HEK293 (cell line): Measurements from ENCODE around the gene FUT8.

Experiments
- CTCF ChIA-PET: fragments of 350-600 bp; formaldehyde crosslinking; extraction: SDS; loops from one replicate; lab custom pipeline; 2021; ENCODE audit warnings: antibody characterized with exemption; lab: Yijun Ruan, JAX
- POLR2A ChIA-PET: fragments of 300-600 bp; formaldehyde crosslinking; extraction: SDS; loops from one replicate; lab custom pipeline; 2020; ENCODE audit warnings: antibody characterized with exemption, inconsistent platforms; lab: Yijun Ruan, JAX
- H3K27ac ChIP-seq: fragments of 200-500 bp; sonication (Bioruptor generic); 2 replicates; pipeline ENCODE4 v1.5.1; 2014; ENCODE audit warnings: low read depth, low read length, control low read depth, inconsistent platforms; ENCODE audit errors: extremely low read depth
- H3K36me3 ChIP-seq, 2 experiments: fragments of 200-500 bp in 1 of 2; sonication (Bioruptor generic) in 1 of 2; 1 replicate in 1 of 2; 2 replicates in 1 of 2; pipeline ENCODE4 v1.5.1; 2014 to 2017; ENCODE audit warnings: inconsistent platforms in 2 of 2, low read length in 2 of 2; ENCODE audit not compliant: control insufficient read depth in 2 of 2, insufficient read depth in 1 of 2
- H3K4me1 ChIP-seq: fragments of 200-500 bp; sonication (Bioruptor generic); 2 replicates; pipeline ENCODE4 v1.5.1; 2014; ENCODE audit warnings: mild to moderate bottlenecking, low read length, inconsistent platforms; ENCODE audit not compliant: control insufficient read depth, insufficient read depth
- H3K4me3 ChIP-seq: 2 replicates; pipeline ENCODE4 v1.5.1; 2011; ENCODE audit warnings: low read depth, mild to moderate bottlenecking, control low read depth, low read length, moderate library complexity
- H3K9me3 ChIP-seq: fragments of 200-500 bp; sonication (Bioruptor generic); 2 replicates; pipeline ENCODE4 v1.5.1; 2014; ENCODE audit warnings: low read depth, low read length, inconsistent platforms; ENCODE audit not compliant: control insufficient read depth, insufficient read depth
- BCL11A ChIP-seq: fragments of 450-650 bp; formaldehyde crosslinking; IDR thresholded peaks from 2 replicates; pipeline ENCODE4 v1.5.1; 2016; ENCODE audit warnings: low read depth, missing biosample characterization, missing genetic modification characterization
- IKZF3 ChIP-seq: fragments of 450-650 bp; IDR thresholded peaks from 2 replicates; pipeline ENCODE4 v1.5.0; 2018; ENCODE audit warnings: missing biosample characterization, mild to moderate bottlenecking, missing genetic modification characterization, moderate library complexity
- KLF1 ChIP-seq: fragments of 450-650 bp; formaldehyde crosslinking; IDR thresholded peaks from 2 replicates; pipeline ENCODE4 v1.5.1; 2016; ENCODE audit warnings: missing biosample characterization, missing genetic modification characterization
- KLF8 ChIP-seq: fragments of 450-650 bp; formaldehyde crosslinking; IDR thresholded peaks from 2 replicates; pipeline ENCODE4 v1.5.1; 2016; ENCODE audit warnings: missing biosample characterization, missing genetic modification characterization
- PRDM2 ChIP-seq: fragments of 450-650 bp; formaldehyde crosslinking; IDR thresholded peaks from 2 replicates; pipeline ENCODE4 v1.5.1; 2016; ENCODE audit warnings: missing biosample characterization, missing genetic modification characterization, borderline replicate concordance
- PRDM4 ChIP-seq: fragments of 450-650 bp; formaldehyde crosslinking; IDR thresholded peaks from 2 replicates; pipeline ENCODE4 v1.5.1; 2017; ENCODE audit warnings: missing biosample characterization, missing genetic modification characterization
- SCRT2 ChIP-seq: fragments of 450-650 bp; formaldehyde crosslinking; IDR thresholded peaks from 2 replicates; pipeline ENCODE4 v1.5.1; 2016; ENCODE audit warnings: missing biosample characterization, missing genetic modification characterization
- ZBTB17 ChIP-seq: fragments of 450-650 bp; formaldehyde crosslinking; IDR thresholded peaks from 2 replicates; pipeline ENCODE4 v1.5.1; 2016; ENCODE audit warnings: missing biosample characterization, missing genetic modification characterization
- ZNF169 ChIP-seq: fragments of 450-650 bp; formaldehyde crosslinking; IDR thresholded peaks from 2 replicates; pipeline ENCODE4 v1.5.1; 2016; ENCODE audit warnings: missing biosample characterization, missing genetic modification characterization
- ZNF362 ChIP-seq: fragments of 450-650 bp; formaldehyde crosslinking; IDR thresholded peaks from 2 replicates; pipeline ENCODE4 v1.5.1; 2016; ENCODE audit warnings: missing biosample characterization, missing genetic modification characterization
- ZNF449 ChIP-seq: fragments of 450-650 bp; formaldehyde crosslinking; IDR thresholded peaks from 2 replicates; pipeline ENCODE4 v1.5.1; 2017; ENCODE audit warnings: missing biosample characterization, mild to moderate bottlenecking, missing genetic modification characterization, moderate library complexity
- ZNF513 ChIP-seq: fragments of 450-650 bp; IDR thresholded peaks from 2 replicates; pipeline ENCODE4 v1.5.1; 2018; ENCODE audit warnings: missing biosample characterization, missing genetic modification characterization
- ZNF544 ChIP-seq: fragments of 450-650 bp; formaldehyde crosslinking; IDR thresholded peaks from 2 replicates; pipeline ENCODE4 v1.5.0; 2017; ENCODE audit warnings: missing biosample characterization, missing genetic modification characterization
- ZNF558 ChIP-seq: fragments of 450-650 bp; formaldehyde crosslinking; IDR thresholded peaks from 2 replicates; pipeline ENCODE4 v1.5.1; 2016; ENCODE audit warnings: missing biosample characterization, missing genetic modification characterization
- ZNF571 ChIP-seq: fragments of 450-650 bp; formaldehyde crosslinking; IDR thresholded peaks from 2 replicates; pipeline ENCODE4 v1.5.0; 2017; ENCODE audit warnings: missing biosample characterization, missing genetic modification characterization
- ZNF600 ChIP-seq: fragments of 450-650 bp; formaldehyde crosslinking; IDR thresholded peaks from 2 replicates; pipeline ENCODE4 v1.5.1; 2016; ENCODE audit warnings: missing biosample characterization, missing genetic modification characterization
- ZNF654 ChIP-seq: fragments of 450-650 bp; formaldehyde crosslinking; IDR thresholded peaks from 2 replicates; pipeline ENCODE4 v1.5.1; 2016; ENCODE audit warnings: low read depth, missing biosample characterization, missing genetic modification characterization
- ZNF791 ChIP-seq: fragments of 450-650 bp; formaldehyde crosslinking; IDR thresholded peaks from 2 replicates; pipeline ENCODE4 v1.5.1; 2016; ENCODE audit warnings: missing biosample characterization, missing genetic modification characterization
- ZSCAN5A ChIP-seq: fragments of 450-650 bp; formaldehyde crosslinking; IDR thresholded peaks from 2 replicates; pipeline ENCODE4 v1.5.1; 2016; ENCODE audit warnings: missing biosample characterization, missing genetic modification characterization

Gene FUT8

GRCh38 chr14:65382586-65382985 lies 29.9 kb upstream of the FUT8 start:
- no peak overlapping the region for H3K4me3 ChIP-seq
- H3K9me3 ChIP-seq, result no peaks in the 10 kb centered on the region
- POLR2A ChIA-PET, result no interaction called here
- H3K27ac ChIP-seq, result no peak overlapping the region
- H3K4me1 ChIP-seq, result no peaks in the 10 kb centered on the region
- no peaks in the 10 kb centered on the region for H3K36me3 ChIP-seq
- TF ChIP-seq ZNF654 (tag by site-specific recombination) (no peak), ZNF362 (no peak), IKZF3 (tag by site-specific recombination) (no peak), ZBTB17 (tag by site-specific recombination) (no peak), ZNF513 (no peak), ZNF169 (no peak), PRDM4 (tag by site-specific recombination) (no peak), KLF8 (tag by site-specific recombination) (no peak), ZNF571 (tag by site-specific recombination) (no peak), KLF1 (tag by site-specific recombination) (no peak), PRDM2 (tag by site-specific recombination) (no peak), ZSCAN5A (tag by site-specific recombination) (no peak), ZNF791 (no peak), ZNF449 (tag by site-specific recombination) (no peak), ZNF544 (no peak), ZNF558 (tag by site-specific recombination) (no peak), ZNF600 (tag by site-specific recombination) (no peak), SCRT2 (tag by site-specific recombination) (no peak), BCL11A (no peak)
- CTCF ChIA-PET, result no interaction called here
